ENCODE data around the gene LRRC3.

DNA sequence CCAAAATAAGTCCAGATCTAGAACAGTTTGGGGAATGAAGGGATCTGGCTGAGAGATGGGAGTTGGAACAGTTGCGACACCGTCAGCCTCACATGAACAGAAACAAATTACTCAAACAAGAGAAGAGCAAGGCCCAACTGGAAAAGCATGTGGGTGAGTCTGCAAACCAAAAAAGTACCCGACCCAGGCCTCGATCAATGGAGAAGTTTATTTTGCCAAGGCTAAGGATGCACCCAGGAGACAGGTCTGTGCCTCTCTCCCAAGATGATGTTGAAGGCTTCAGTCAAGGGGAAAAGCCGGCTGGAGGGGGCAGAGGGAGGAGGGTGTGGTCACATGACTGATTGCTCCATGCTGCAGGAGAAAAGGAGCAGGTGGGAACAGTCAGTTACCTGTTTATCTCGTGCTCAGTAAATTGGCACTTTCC lies 42.4 kb downstream of the LRRC3 start:
- TF ChIP-seq, protein P1, sequence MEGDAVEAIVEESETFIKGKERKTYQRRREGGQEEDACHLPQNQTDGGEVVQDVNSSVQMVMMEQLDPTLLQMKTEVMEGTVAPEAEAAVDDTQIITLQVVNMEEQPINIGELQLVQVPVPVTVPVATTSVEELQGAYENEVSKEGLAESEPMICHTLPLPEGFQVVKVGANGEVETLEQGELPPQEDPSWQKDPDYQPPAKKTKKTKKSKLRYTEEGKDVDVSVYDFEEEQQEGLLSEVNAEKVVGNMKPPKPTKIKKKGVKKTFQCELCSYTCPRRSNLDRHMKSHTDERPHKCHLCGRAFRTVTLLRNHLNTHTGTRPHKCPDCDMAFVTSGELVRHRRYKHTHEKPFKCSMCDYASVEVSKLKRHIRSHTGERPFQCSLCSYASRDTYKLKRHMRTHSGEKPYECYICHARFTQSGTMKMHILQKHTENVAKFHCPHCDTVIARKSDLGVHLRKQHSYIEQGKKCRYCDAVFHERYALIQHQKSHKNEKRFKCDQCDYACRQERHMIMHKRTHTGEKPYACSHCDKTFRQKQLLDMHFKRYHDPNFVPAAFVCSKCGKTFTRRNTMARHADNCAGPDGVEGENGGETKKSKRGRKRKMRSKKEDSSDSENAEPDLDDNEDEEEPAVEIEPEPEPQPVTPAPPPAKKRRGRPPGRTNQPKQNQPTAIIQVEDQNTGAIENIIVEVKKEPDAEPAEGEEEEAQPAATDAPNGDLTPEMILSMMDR (IDR thresholded peaks at IDR 0.05): no peak
- TF ChIP-seq POLR2A (IDR thresholded peaks at IDR 0.05) (no peak), EP300 (IDR thresholded peaks at IDR 0.05) (no peak)

Data from suprapubic skin (tissue), 3 donors.